HG02840 (cell line): ENCODE data around the gene FRMD7.
"Not testable (repeated sequence)": the region's sequence is repeated elsewhere in the genome, so short reads cannot be mapped to it uniquely, and the experiment has no call there.

Experiments
- ATAC-seq: cut with Tn5 transposase; IDR thresholded peaks from one replicate; pipeline ENCODE4 v1.9.1; 2021; ENCODE audit warnings: mild to moderate bottlenecking, moderate library complexity, moderate number of reproducible peaks; ENCODE audit not compliant: unreplicated experiment, low FRiP score

The FRMD7 gene

GRCh38 chrX:132127743-132128142, at the start of gene FRMD7:
Gene FRMD7, minus strand, starts transcription at chrX:132128020. Its CDS starts 176 bp downstream, at chrX:132127844.
- no peak for ATAC-seq

- ATAC-seq: no peak
Observed at GRCh38 chrX:132173647-132174046, 45.8 kb upstream of the FRMD7 start.

- ATAC-seq: no peak
Observed at GRCh38 chrX:132171881-132172280, 44.1 kb upstream of the FRMD7 start.

- ATAC-seq: no peak
Observed at GRCh38 chrX:132171478-132171877, 43.7 kb upstream of the FRMD7 start.

GRCh38 chrX:132169554-132169953, 41.7 kb upstream of the FRMD7 start:
- no peak for ATAC-seq

- ATAC-seq: no peak
Observed at GRCh38 chrX:132165651-132166050, 37.8 kb upstream of the FRMD7 start.

- ATAC-seq: no peak
Observed at GRCh38 chrX:132165005-132165404, 37.2 kb upstream of the FRMD7 start.

GRCh38 chrX:132163094-132163493, 35.3 kb upstream of the FRMD7 start:
- not testable (repeated sequence) for ATAC-seq

- no peak for ATAC-seq
Observed at GRCh38 chrX:132153166-132153565, 25.3 kb upstream of the FRMD7 start.

GRCh38 chrX:132146456-132146855, 18.6 kb upstream of the FRMD7 start:
- no peak for ATAC-seq

GRCh38 chrX:132144061-132144460, 16.2 kb upstream of the FRMD7 start:
- ATAC-seq: no peak

GRCh38 chrX:132125906-132126305, 1.9 kb downstream of the FRMD7 start:
- no peak for ATAC-seq

- ATAC-seq: no peak
Observed at GRCh38 chrX:132120913-132121312, 6.9 kb downstream of the FRMD7 start.

GRCh38 chrX:132119821-132120515, 7.9 kb downstream of the FRMD7 start:
- ATAC-seq: no peak

- ATAC-seq: no peak
Observed at GRCh38 chrX:132119283-132119682, 8.5 kb downstream of the FRMD7 start.

- no peak for ATAC-seq
Observed at GRCh38 chrX:132118358-132118757, 9.5 kb downstream of the FRMD7 start.

GRCh38 chrX:132115792-132116191, 12.0 kb downstream of the FRMD7 start:
- no peak for ATAC-seq

GRCh38 chrX:132114607-132115006, 13.2 kb downstream of the FRMD7 start:
- no peak for ATAC-seq

GRCh38 chrX:132107291-132107690, 20.5 kb downstream of the FRMD7 start:
- no peak for ATAC-seq

GRCh38 chrX:132101799-132102198, 26.0 kb downstream of the FRMD7 start:
- ATAC-seq: no peak

- no peak for ATAC-seq
Observed at GRCh38 chrX:132101206-132101605, 26.6 kb downstream of the FRMD7 start.

- ATAC-seq: not testable (repeated sequence)
Observed at GRCh38 chrX:132098704-132099103, 29.1 kb downstream of the FRMD7 start.

GRCh38 chrX:132094164-132094563, 33.7 kb downstream of the FRMD7 start:
- ATAC-seq: no peak
